B cell (primary cell): ENCODE data around the gene CD151. TPM values are rescaled to one million over a fixed set of nuclear protein-coding genes. Genes with fewer than 3 reads are reported as not detected.

ENCODE experiments used
- ATAC-seq: fragments of 200-7000 bp; cut with Tn5 transposase; one replicate; pipeline ENCODE4 v1.10.0; 2021; ENCODE audit warnings: low read depth, mild to moderate bottlenecking, moderate number of reproducible peaks, moderate library complexity
- CTCF ChIA-PET: fragments of 350-600 bp; sonication (Branson Sonifier 250); formaldehyde crosslinking; loops from one replicate; lab custom pipeline; 2021; ENCODE audit warnings: antibody characterized with exemption, inconsistent platforms; lab: Charles Lee
- POLR2A ChIA-PET: fragments of 350-600 bp; sonication (Branson Sonifier 250); formaldehyde crosslinking; loops from one replicate; lab custom pipeline; 2021; ENCODE audit warnings: antibody characterized with exemption; lab: Charles Lee
- DNase-seq: peaks from one replicate; pipeline ENCODE4 v3.0.0; 2013
- H2AFZ ChIP-seq: 2 replicates; pipeline ENCODE4 v1.6.1; 2012; ENCODE audit warnings: mild to moderate bottlenecking, low read depth, low read length; ENCODE audit not compliant: insufficient read depth, poor library complexity, severe bottlenecking
- H3K27ac ChIP-seq, 2 donors: 1 replicate in 1 of 2; 2 replicates in 1 of 2; pipeline ENCODE4 v1.5.1; 2012 to 2013; ENCODE audit warnings: low read length in 2 of 2, mild to moderate bottlenecking in 2 of 2, moderate library complexity in 1 of 2
- H3K27me3 ChIP-seq, 4 experiments: fragments of 200-600 bp in 1 of 4; sonication (generic) in 1 of 4; replicated peaks in 1 of 4; 1 replicate in 2 of 4; 2 replicates in 2 of 4; pipeline versions ENCODE4 v1.6.1 to v1.7.0; 2013 to 2016; ENCODE audit warnings: low read length in 3 of 4, mild to moderate bottlenecking in 2 of 4, mixed read lengths in 1 of 4, moderate library complexity in 1 of 4; ENCODE audit not compliant: insufficient read depth in 4 of 4, control insufficient read depth in 3 of 4; ENCODE audit errors: control extremely low read depth in 1 of 4
- H3K36me3 ChIP-seq, 2 experiments: replicated peaks in 1 of 2; 1 replicate in 1 of 2; 2 replicates in 1 of 2; pipeline versions ENCODE4 v1.6.1 to v1.7.1; 2013; ENCODE audit warnings: low read length in 1 of 2; ENCODE audit not compliant: insufficient read depth in 2 of 2, control insufficient read depth in 1 of 2; ENCODE audit errors: control extremely low read depth in 1 of 2, extremely low read depth in 1 of 2
- H3K4me1 ChIP-seq, 2 donors: fragments of 200-600 bp in 1 of 2; sonication (generic) in 1 of 2; 1 replicate in 1 of 2; 2 replicates in 1 of 2; pipeline versions ENCODE4 v1.5.1 to v1.6.1; 2013 to 2017; ENCODE audit warnings: low read length in 2 of 2; ENCODE audit not compliant: control insufficient read depth in 2 of 2, insufficient read depth in 2 of 2
- H3K4me2 ChIP-seq: replicated peaks from 2 replicates; pipeline ENCODE3; 2012; ENCODE audit warnings: mild to moderate bottlenecking, low read depth, low read length; ENCODE audit not compliant: poor library complexity, severe bottlenecking
- H3K4me3 ChIP-seq, 5 experiments: fragments of 200-600 bp in 1 of 5; sonication (generic) in 1 of 5; 1 replicate in 3 of 5; 2 replicates in 2 of 5; pipeline versions ENCODE4 v1.5.1 to v1.7.0; 2011 to 2016; ENCODE audit warnings: low read length in 4 of 5, mild to moderate bottlenecking in 4 of 5, low read depth in 2 of 5, control low read depth in 1 of 5, moderate library complexity in 1 of 5; ENCODE audit not compliant: insufficient read depth in 1 of 5; ENCODE audit errors: control extremely low read depth in 1 of 5, extremely low read depth in 1 of 5
- H3K79me2 ChIP-seq: fragments of 200-600 bp; sonication (generic); one replicate; pipeline ENCODE4 v1.6.0; 2016; ENCODE audit warnings: low read length; ENCODE audit not compliant: control insufficient read depth, insufficient read depth
- H3K9ac ChIP-seq: fragments of 200-600 bp; sonication (generic); 2 replicates; pipeline ENCODE4 v1.6.1; 2017; ENCODE audit warnings: mild to moderate bottlenecking, low read length, moderate library complexity
- H3K9me3 ChIP-seq, 3 donors: one replicate each; pipeline versions ENCODE4 v1.6.1 to v1.7.1; 2013; ENCODE audit warnings: low read length in 2 of 3; ENCODE audit not compliant: control insufficient read depth in 2 of 3, insufficient read depth in 1 of 3; ENCODE audit errors: control extremely low read depth in 1 of 3
- H4K20me1 ChIP-seq: 2 replicates; pipeline ENCODE4 v1.6.0; 2012; ENCODE audit warnings: mild to moderate bottlenecking, low read length; ENCODE audit not compliant: insufficient read depth, control insufficient read depth, poor library complexity, severe bottlenecking
- H3K27ac Mint-ChIP-seq: one replicate; pipeline ENCODE4 v1.8.0; 2021; ENCODE audit warnings: mixed read lengths
- H3K27me3 Mint-ChIP-seq: one replicate; pipeline ENCODE4 v1.8.0; 2021; ENCODE audit warnings: mixed read lengths
- H3K4me1 Mint-ChIP-seq: one replicate; pipeline ENCODE4 v1.8.0; 2021; ENCODE audit warnings: mixed read lengths
- H3K4me3 Mint-ChIP-seq: one replicate; pipeline ENCODE4 v1.8.0; 2021; ENCODE audit warnings: mixed read lengths
- H3K9me3 Mint-ChIP-seq: one replicate; pipeline ENCODE4 v1.8.0; 2022; ENCODE audit warnings: mixed read lengths; ENCODE audit not compliant: insufficient read depth
- EZH2 ChIP-seq: IDR thresholded peaks from 2 replicates; pipeline ENCODE4 v1.6.1; 2012; ENCODE audit warnings: borderline replicate concordance, low read depth, mild to moderate bottlenecking, moderate library complexity, low read length; ENCODE audit not compliant: insufficient read depth, poor library complexity, severe bottlenecking
- WGBS: methylation state at CpG from one replicate; pipeline ENCODE4 v1.1.5; 2013; ENCODE audit warnings: missing lambda C conversion rate; ENCODE audit not compliant: insufficient coverage; 5-methylcytosine and 5-hydroxymethylcytosine counted together
- intact Hi-C: fragments of 100-400 bp; cut with micrococcal nuclease; formaldehyde crosslinking; loops from one replicate; pipeline ENCODE4 v1.10.0; 2022
- polyA plus RNA-seq: library from polyadenylated mRNA; depleted of rRNA; stranded (reverse); fragments of >200 nt; gene quantifications from 2 replicates; pipeline ENCODE4 v1.2.3, GENCODE V29; 2012
- total RNA-seq, 2 donors: library from RNA; stranded (reverse); fragments of 120-200 nt in 1 of 2; gene quantifications; 1 replicate in 1 of 2; 2 replicates in 1 of 2; pipeline versions ENCODE4 v1.2.3 to v1.2.4, GENCODE V29; 2013 to 2022
- TF ChIP-seq, protein P1 (sequence below): fragments of 200-600 bp; IDR thresholded peaks from one replicate; pipeline ENCODE4 v1.8.0; 2022; ENCODE audit warnings: antibody characterized with exemption, mild to moderate bottlenecking

The CD151 gene
- total and polyA plus RNA-seq, 2 donors (not counting 1 experiment from before 2014, with no cell fraction given): 24.4 to 25.5 TPM

GRCh38 chr11:849951-850774 lies 17.4 kb downstream of the CD151 start:
- Mint-ChIP-seq H3K9me3 (no peaks in the 10 kb centered on the region), H3K27ac (no peak overlapping the region), H3K4me3 (peak overlapping the region; percentile 70), H3K4me1 (peaks cover 6% of the 10 kb centered on the region), H3K27me3 (peaks cover 3% of the 10 kb centered on the region)
- peak overlapping the region; percentile 54 for H2AFZ ChIP-seq
- peaks cover 8% of the 10 kb centered on the region for H4K20me1 ChIP-seq
- no peaks in the 10 kb centered on the region for H3K9me3 ChIP-seq
- H3K79me2 ChIP-seq: no peaks in the 10 kb centered on the region
- no peak overlapping the region for H3K27ac ChIP-seq
- DNase-seq (peak; percentile 40), ATAC-seq (peak; percentile 7)
- ChIA-PET CTCF (interaction anchor here (3.1 kb wide), 1 partner anchor 200 kb away, joined by 26 read pairs; no protein-coding TSS in a partner anchor), POLR2A (no interaction called here)
- peaks cover 11 to 15% of the 10 kb centered on the region in 2 donors for H3K4me1 ChIP-seq
- H3K9ac ChIP-seq: no peak overlapping the region
- TF ChIP-seq, protein P1, sequence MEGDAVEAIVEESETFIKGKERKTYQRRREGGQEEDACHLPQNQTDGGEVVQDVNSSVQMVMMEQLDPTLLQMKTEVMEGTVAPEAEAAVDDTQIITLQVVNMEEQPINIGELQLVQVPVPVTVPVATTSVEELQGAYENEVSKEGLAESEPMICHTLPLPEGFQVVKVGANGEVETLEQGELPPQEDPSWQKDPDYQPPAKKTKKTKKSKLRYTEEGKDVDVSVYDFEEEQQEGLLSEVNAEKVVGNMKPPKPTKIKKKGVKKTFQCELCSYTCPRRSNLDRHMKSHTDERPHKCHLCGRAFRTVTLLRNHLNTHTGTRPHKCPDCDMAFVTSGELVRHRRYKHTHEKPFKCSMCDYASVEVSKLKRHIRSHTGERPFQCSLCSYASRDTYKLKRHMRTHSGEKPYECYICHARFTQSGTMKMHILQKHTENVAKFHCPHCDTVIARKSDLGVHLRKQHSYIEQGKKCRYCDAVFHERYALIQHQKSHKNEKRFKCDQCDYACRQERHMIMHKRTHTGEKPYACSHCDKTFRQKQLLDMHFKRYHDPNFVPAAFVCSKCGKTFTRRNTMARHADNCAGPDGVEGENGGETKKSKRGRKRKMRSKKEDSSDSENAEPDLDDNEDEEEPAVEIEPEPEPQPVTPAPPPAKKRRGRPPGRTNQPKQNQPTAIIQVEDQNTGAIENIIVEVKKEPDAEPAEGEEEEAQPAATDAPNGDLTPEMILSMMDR: no peak
- TF ChIP-seq EZH2: no peak
- no peaks in the 10 kb centered on the region for H3K36me3 ChIP-seq
- H3K27me3 ChIP-seq: peaks cover 0 to 29% (median 6%) of the 10 kb centered on the region in 4 experiments
- H3K4me3 ChIP-seq: peak overlapping the region in 3 of 5 experiments; percentile 20 to 36 (median 35)
- 44% methylated on average over 90 of the region's 97 CpGs for WGBS
- peak overlapping the region; percentile 96 for H3K4me2 ChIP-seq
- intact Hi-C loops: no loop called here
